Epithelial cell of prostate (primary cell): ENCODE measurements around the gene FNDC11.

ENCODE experiments used
- DNase-seq: peaks from one replicate; pipeline ENCODE4 v3.0.0-alpha.2; 2011; ENCODE audit warnings: low read depth, low spot score
- H3K27ac ChIP-seq: fragments of 450-650 bp; 2 replicates; pipeline ENCODE4 v1.5.1; 2017; ENCODE audit warnings: mild to moderate bottlenecking

Gene FNDC11

GRCh38 chr20:63538204-63539091 is 15.5 kb upstream of the FNDC11 start:
- DNase-seq: no peak
- peak overlapping the region; percentile 82 for H3K27ac ChIP-seq

GRCh38 chr20:63539092-63539430 is 14.9 kb upstream of the FNDC11 start:
- DNase-seq: no peak
- peak overlapping the region; percentile 82 for H3K27ac ChIP-seq

GRCh38 chr20:63539441-63540370 is 14.3 kb upstream of the FNDC11 start:
- H3K27ac ChIP-seq: no peak overlapping the region
- DNase-seq: no peak

GRCh38 chr20:63540417-63541186 is 13.4 kb upstream of the FNDC11 start:
- DNase-seq: no peak
- no peak overlapping the region for H3K27ac ChIP-seq

GRCh38 chr20:63541371-63541770 is 12.6 kb upstream of the FNDC11 start:
- H3K27ac ChIP-seq: no peak overlapping the region
- no peak for DNase-seq

- DNase-seq: no peak
- peak overlapping the region; percentile 24 for H3K27ac ChIP-seq
Measured at GRCh38 chr20:63542031-63542559, 11.9 kb upstream of the FNDC11 start.

- DNase-seq: no peak
- peak overlapping the region; percentile 24 for H3K27ac ChIP-seq
Measured at GRCh38 chr20:63542696-63543095, 11.3 kb upstream of the FNDC11 start.

GRCh38 chr20:63543131-63543530 is 10.8 kb upstream of the FNDC11 start:
- H3K27ac ChIP-seq: no peak overlapping the region
- no peak for DNase-seq

- H3K27ac ChIP-seq: no peak overlapping the region
- DNase-seq: no peak
Measured at GRCh38 chr20:63543733-63544132, 10.2 kb upstream of the FNDC11 start.

GRCh38 chr20:63544241-63544957 is 9.6 kb upstream of the FNDC11 start:
- DNase-seq: no peak
- peak overlapping the region; percentile 33 for H3K27ac ChIP-seq

GRCh38 chr20:63544958-63545516 is 8.9 kb upstream of the FNDC11 start:
- DNase-seq: no peak
- peak overlapping the region; percentile 33 for H3K27ac ChIP-seq

- peak overlapping the region; percentile 33 for H3K27ac ChIP-seq
Measured at GRCh38 chr20:63545814-63546213, 8.1 kb upstream of the FNDC11 start.

GRCh38 chr20:63546256-63546955 is 7.6 kb upstream of the FNDC11 start:
- no peak overlapping the region for H3K27ac ChIP-seq
- DNase-seq: no peak

More at GRCh38 chr20:63545814-63546213, 8.1 kb upstream of the FNDC11 start:
- no peak for DNase-seq

- H3K27ac ChIP-seq: no peak overlapping the region
- no peak for DNase-seq
Measured at GRCh38 chr20:63546956-63547724, 6.8 kb upstream of the FNDC11 start.

- DNase-seq: no peak
- no peak within 1 kb of the TSS for H3K27ac ChIP-seq
Measured at GRCh38 chr20:63547725-63548480, 6.1 kb upstream of the FNDC11 start, which contains the start of gene SRMS. TSS of gene SRMS (minus strand) at chr20:63547749. CDS start at chr20:63547463, 286 bp downstream.

GRCh38 chr20:63548542-63548941 is 5.4 kb upstream of the FNDC11 start:
- no peak for DNase-seq
- no peak overlapping the region for H3K27ac ChIP-seq

- no peak for DNase-seq
- no peak overlapping the region for H3K27ac ChIP-seq
Measured at GRCh38 chr20:63549019-63549418, 4.9 kb upstream of the FNDC11 start.
